Cortex of kidney (tissue), 1 donor: ENCODE measurements around the gene DCDC2.
"Not testable (repeated sequence)": the region's sequence is repeated elsewhere in the genome, so short reads cannot be mapped to it uniquely, and the experiment has no call there.

ENCODE experiments used
- DNase-seq: peaks from one replicate; lab custom pipeline; 2025; lab: John Stamatoyannopoulos, UW

The DCDC2 gene

DNA sequence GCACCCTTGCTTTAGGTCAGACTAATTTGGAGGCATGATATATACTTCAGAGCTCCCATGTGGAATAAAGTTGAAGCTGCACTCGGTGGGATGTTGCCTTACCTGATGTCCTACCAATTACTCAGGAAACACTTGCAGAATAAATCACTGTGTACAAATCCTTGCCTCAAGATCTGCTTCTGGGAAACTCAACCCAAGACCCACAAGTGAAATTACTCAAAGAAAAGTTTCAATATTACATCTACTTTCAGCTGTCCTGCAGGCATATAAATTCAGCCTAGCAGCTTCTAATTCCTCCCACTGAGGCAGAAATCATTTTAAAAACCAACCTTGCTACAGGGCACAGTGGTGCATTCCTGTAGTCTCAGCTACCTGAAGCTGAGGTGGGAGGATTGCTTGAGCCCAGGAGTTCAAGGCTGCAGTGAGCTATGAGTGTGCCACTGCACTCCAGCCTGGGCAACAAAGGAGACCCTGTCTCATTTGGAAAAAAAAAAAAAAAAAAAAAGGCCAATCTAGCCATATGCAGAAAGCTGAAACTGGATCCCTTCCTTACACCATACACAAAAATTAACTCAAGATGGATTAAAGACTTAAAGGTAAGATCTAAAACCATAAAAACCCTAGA is 20.7 kb upstream of the DCDC2 start:
- no peak for DNase-seq

GRCh38 chr6:24376871-24377270 is 19.0 kb upstream of the DCDC2 start:
- DNase-seq = no peak

DNA sequence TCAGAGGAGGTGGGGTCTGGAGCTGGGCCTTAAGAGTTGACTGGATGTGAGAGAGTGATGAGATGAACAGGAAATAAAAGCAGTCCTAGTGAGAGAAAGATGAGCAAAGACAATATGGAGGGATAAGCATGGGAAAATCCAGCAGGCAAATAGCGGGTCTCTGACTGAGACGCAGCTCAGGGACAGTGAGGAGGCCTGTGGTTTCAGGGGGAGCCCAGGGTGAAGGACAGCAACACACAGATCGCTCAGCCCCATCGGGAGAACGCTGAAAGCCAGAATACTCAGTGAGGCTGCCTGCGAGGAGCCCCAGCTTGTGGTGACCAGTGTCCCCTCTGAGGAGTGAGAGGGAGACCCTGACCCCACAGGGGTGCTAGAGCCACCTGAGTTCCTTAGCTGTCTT is 16.8 kb upstream of the DCDC2 start:
- no peak for DNase-seq

DNA sequence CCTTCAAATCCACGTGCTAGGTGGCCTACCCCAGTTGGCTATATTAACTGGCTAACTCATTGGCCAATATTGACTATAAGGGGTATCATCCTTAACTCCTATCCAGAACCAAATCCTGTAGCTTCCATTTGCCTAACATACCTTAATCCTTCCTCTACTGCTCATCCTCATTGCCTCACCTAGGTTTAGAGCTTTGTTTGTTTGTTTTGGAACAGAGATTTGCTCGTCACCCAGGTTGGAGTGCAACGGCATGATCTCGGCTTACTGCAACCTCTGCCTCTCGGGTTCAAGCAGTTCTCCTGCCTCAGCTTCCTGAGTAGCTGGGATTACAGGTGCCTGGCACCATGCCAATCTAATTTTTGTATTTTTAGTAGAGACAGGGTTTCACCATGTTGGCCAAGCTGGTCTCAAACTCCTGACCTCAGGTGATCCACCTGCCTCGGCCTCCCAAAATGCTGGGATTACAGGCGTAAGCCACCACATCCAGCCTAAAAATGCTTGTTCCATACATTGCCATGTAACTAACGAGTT is 7.3 kb upstream of the DCDC2 start:
- not testable (repeated sequence) for DNase-seq

DNA sequence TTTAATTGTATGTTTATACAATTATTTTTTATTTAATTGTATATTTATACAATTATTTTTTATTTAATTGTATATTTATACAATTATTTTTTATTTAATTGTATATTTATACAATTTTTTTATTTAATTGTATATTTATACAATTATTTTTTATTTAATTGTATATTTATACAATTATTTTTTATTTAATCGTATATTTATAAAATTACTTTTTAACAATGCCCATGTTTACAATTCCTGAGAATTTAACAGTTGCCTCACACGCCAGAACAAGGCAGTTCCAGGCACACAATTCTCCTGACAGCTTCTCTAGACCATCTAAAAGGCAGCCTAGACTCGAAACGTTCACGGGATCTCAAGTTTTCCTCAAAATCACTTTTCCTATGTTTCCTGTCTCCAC is 4.5 kb upstream of the DCDC2 start:
- DNase-seq = not testable (repeated sequence)

DNA sequence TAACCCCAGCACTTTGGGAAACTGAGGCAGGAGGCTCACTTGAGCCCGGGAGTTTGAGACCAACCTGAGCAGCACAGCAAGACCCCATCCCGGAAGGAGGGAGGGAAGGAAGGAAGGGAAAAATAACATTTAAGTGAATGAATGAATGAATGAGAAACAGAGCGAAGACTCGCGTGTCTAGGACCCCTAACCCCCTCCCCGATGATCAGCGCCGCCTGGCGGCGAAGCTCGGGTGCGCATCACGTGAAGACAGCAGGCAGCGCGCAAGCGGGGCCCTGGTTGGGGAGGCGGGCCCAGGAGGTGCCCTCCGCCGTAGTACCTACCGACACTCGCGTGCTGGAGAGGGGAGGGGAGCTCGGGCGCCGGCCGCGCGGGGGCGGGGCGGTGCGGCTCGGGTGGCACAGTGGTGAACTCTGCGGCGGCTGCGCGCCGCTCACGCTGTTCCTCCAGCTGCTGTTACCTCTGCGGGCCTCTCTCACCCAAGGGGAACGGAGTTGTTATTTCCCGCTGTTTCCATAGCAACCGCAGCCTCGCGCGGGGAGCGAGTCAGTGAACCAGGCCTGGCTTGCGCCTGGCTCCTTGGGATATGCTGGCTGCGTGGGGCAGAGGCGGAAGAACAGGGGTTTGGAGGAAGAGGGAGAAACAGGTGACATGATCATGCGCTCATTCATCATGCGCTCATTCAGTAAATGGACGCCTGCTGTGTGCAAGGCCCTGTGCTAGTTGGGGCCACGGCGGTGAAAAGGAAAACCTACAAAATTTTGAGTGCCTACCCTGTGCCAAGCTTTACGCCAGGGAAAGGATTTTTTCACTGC is 2.0 kb upstream of the DCDC2 start:
- DNase-seq = no peak

DNA sequence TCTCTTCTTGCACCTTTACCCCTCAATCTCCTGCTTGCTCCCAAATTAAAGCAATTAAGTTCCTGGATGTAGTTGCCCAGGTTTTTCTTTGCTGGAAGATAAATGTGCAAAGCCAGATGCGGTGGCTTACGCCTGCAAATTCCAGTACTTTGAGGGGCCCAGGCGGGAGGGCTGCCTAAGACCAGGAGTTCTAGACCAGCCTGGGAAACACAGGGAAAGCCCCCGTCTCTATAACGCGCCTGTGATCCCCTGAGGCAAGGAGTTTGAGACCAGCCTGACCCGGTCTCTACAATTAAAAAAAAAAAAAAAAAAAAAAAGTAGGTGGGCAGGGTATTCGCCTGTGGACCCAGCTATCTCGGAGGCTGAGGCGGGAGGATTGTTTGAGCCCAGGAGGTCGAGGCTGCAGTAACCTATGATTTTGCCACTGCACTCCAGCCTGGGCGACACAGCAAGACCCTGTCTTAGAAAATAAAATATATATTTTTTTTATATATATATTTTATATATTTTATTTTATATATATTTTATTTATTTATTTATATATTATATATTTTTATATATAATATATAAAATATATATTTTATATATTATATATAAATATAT is 461 bp upstream of the DCDC2 start:
- no peak for DNase-seq

GRCh38 chr6:24356310-24356973 is 1.4 kb downstream of the DCDC2 start:
- no peak for DNase-seq

DNA sequence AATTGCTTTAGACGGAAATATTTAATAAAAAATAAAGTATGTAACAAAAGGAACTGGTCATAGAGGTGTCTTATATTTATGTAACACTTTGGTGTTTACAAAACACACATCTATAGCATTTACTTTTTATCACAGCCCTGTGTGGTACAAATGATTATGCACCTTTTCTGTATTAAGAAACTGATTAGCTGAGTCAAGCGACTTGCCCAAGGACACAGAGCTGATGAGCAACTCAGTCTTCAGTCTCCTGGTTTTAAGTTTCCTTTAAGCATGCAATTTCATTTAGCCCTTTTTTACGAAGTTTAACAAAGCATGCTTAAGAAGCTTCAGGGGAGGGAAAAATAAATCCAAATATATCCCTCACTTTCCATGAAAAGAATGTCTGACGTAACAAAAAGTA is 2.5 kb downstream of the DCDC2 start:
- DNase-seq = no peak

DNA sequence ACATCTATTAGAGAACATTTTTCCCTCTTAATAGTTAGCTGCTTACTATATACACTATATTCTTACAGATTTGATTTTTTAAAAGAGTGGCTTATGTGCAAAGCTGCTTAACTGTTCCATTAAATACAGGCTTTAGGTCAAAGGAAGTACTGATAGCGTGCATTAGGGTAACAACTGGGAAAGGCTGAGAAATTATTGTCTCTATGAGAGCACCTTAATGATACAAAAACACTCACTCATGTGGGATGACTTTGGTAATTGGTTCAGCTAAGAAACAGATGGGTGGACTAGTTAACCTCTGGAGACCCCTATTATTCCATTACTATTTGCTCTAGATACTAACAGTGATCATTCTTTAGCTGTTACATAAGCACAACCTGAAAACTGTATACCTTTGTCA is 4.0 kb downstream of the DCDC2 start:
- no peak for DNase-seq

- DNase-seq = no peak
Measured at GRCh38 chr6:24352434-24352833, 5.4 kb downstream of the DCDC2 start.

- DNase-seq = no peak
Measured at GRCh38 chr6:24344976-24345375, 12.9 kb downstream of the DCDC2 start.

GRCh38 chr6:24340998-24341938 is 16.6 kb downstream of the DCDC2 start:
- no peak for DNase-seq

GRCh38 chr6:24339932-24340331 is 17.9 kb downstream of the DCDC2 start:
- no peak for DNase-seq

DNA sequence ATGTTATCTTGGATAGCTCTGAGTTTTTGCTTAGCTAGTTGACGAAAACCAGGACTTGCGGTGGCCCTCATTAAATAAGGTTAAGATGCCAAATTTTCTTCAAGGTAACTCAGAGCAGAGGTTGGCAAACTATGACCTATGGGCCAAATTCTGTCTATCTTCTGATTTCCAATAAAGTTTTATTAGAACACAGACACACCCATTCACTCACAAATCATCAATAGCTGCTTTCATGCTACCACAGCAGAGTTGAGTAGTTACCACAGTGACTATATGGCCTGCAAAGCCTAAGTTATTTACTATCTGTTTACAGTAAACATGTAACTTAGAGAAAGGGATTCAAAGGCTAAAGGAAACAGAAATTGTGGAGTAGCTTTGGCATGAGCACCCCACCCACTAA is 23.6 kb downstream of the DCDC2 start:
- DNase-seq = no peak

- DNase-seq = no peak
Measured at GRCh38 chr6:24332317-24332716, 25.5 kb downstream of the DCDC2 start.

GRCh38 chr6:24330137-24330732 is 27.6 kb downstream of the DCDC2 start:
- DNase-seq = no peak

- DNase-seq = no peak
Measured at GRCh38 chr6:24329451-24329850, 28.4 kb downstream of the DCDC2 start.

GRCh38 chr6:24329022-24329421 is 28.8 kb downstream of the DCDC2 start:
- DNase-seq = no peak

DNA sequence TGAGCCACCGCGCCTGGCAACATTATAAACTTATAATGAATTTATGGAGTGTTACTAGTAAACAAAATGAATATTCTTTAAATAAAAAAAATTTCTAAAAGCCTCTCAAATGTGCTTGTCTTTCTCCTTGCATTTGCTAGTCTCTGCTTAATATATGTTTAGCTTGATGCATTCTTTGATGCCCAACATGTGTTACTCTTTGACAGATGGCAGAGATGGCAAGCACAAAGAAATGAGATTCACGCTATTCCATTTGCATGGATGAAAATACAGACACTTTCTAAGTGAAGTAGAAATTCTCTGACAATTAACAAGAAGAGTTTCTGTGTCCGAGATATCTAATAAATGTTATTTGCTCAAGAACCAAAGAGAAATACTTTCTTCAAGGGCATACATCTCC is 30.1 kb downstream of the DCDC2 start:
- DNase-seq = no peak

GRCh38 chr6:24325978-24326377 is 31.9 kb downstream of the DCDC2 start:
- DNase-seq = no peak
